ENCODE data around the gene KIF21A.
A peak's percentile ranks its signal among the peaks of the same experiment; 100 is the strongest.

KIF21A gene

GRCh38 chr12:39451977-39452376 is 9.1 kb upstream of the KIF21A start:
- H3K27me3 Mint-ChIP-seq = no peaks in the 10 kb centered on the region
- H3K4me1 Mint-ChIP-seq (ENCODE audit: low read depth in 2 of 2) = no peaks in the 10 kb centered on the region
- no peak overlapping the region for H3K27ac Mint-ChIP-seq
- H3K4me3 Mint-ChIP-seq = no peak overlapping the region
- DNase-seq (no peak), ATAC-seq (replicated peaks) (no peak)
- no peaks in the 10 kb centered on the region for H3K36me3 Mint-ChIP-seq (ENCODE audit: insufficient read depth)
- H3K9me3 Mint-ChIP-seq = no peaks in the 10 kb centered on the region

DNA sequence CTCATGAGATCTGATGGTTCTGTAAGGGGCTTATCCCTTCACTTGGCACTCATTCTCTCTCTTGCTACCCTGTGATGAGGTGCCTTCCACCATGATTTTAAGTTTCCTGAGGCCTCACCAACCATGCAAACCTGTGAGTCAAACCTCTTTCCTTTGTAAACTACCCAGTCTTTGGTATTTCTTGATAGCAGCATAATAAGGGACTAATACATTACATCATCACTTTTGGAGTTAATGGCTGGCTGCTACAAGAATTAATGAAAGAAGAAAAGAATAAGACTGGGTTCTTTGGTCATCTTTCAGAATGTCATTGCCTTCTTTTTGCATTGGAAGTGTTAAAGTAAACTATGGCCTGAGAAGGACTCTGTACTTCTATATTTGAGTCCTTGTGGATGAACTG is 5.1 kb upstream of the KIF21A start:
- Mint-ChIP-seq H3K36me3 (ENCODE audit: insufficient read depth) (peaks cover 6% of the 10 kb centered on the region), H3K9me3 (no peaks in the 10 kb centered on the region), H3K27me3 (no peaks in the 10 kb centered on the region), H3K27ac (no peak overlapping the region), H3K4me3 (no peak overlapping the region), H3K4me1 (ENCODE audit: low read depth in 2 of 2) (peaks cover 4 to 8% of the 10 kb centered on the region in 2 donors)
- ATAC-seq (replicated peaks) (no peak), DNase-seq (no peak)

DNA sequence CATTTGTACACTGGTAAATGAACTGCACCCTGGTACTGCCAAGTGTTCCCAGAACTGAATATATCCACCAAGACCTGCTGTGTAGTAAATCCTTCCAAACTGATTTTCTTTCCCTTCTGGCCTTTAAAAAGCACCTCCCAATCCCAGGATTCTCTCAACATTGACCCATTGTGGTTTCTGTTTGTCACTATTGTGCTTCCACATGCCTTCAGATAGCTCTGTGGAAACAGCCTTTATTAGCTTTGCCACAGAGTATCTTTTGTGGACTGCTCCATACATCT is 949 bp upstream of the KIF21A start:
- ATAC-seq (replicated peaks) = no peak

GRCh38 chr12:39442831-39443080 is 164 bp downstream of the KIF21A start:
- H3K36me3 Mint-ChIP-seq (ENCODE audit: insufficient read depth) = peaks cover 16% of the 10 kb centered on the region
- no peaks in the 10 kb centered on the region for H3K27me3 Mint-ChIP-seq
- H3K27ac Mint-ChIP-seq = peak overlapping the region; percentile 88 to 94
- no peak for ATAC-seq (replicated peaks)
- no peak for DNase-seq
- H3K4me3 Mint-ChIP-seq = peak overlapping the region; percentile 88 to 95
- no peaks in the 10 kb centered on the region for H3K9me3 Mint-ChIP-seq
- peaks cover 15 to 27% of the 10 kb centered on the region in 2 donors for H3K4me1 Mint-ChIP-seq (ENCODE audit: low read depth in 2 of 2)

More for the DNA sequence above, 949 bp upstream of the KIF21A start:
- Mint-ChIP-seq H3K4me3 (peak overlapping the region; percentile 88 to 95), H3K4me1 (ENCODE audit: low read depth in 2 of 2) (peaks cover 15 to 21% of the 10 kb centered on the region in 2 donors), H3K9me3 (no peaks in the 10 kb centered on the region), H3K27ac (peak overlapping the region; percentile 88 to 94), H3K36me3 (ENCODE audit: insufficient read depth) (peaks cover 16% of the 10 kb centered on the region), H3K27me3 (no peaks in the 10 kb centered on the region)
- no peak for DNase-seq

- Mint-ChIP-seq H3K4me3 (peak overlapping the region; percentile 88 to 95), H3K27me3 (no peaks in the 10 kb centered on the region), H3K36me3 (ENCODE audit: insufficient read depth) (peaks cover 16% of the 10 kb centered on the region), H3K27ac (peak overlapping the region; percentile 88 to 94), H3K4me1 (ENCODE audit: low read depth in 2 of 2) (peaks cover 15 to 27% of the 10 kb centered on the region in 2 donors), H3K9me3 (no peaks in the 10 kb centered on the region)
- peak; percentile 21 to 43 (median 33) for DNase-seq
- ATAC-seq (replicated peaks) = peak; percentile 0
Observed at GRCh38 chr12:39441963-39442830, 723 bp downstream of the KIF21A start.

DNA sequence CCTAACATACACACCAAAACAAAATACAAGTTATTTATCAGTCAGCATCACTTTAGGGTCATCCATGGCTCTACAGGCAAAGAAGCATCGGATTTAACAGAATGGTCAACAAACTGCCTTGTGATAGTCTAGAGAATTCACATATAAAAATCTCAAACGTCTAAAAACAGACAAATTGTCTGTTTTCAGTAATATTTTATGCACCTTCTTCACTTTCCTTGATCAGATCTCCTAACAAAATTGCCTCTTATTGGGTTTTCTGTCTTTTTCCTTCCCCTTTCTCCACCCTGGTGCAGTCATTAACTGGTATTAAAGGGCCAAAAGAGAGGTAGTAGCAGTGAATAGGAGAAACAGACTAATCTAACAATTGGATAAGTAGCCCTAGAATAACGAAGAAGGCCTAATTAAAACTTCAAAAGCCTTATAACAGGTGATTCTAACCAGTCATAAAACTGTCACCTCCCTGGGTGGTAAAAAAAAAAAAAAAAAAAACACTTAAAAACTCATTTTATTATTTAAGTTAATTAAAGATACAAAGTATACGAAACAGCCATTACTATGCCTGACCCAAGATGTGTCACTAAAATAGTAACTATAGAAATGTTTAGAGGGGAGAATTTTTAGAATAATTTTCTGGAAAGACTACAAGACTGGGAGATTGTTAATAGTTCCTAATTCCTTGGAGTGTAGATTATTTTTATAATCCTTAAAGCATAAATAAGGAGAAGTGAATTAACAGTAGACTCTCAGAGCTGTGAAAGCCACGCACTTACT is 1.5 kb downstream of the KIF21A start:
- H3K4me1 Mint-ChIP-seq (ENCODE audit: low read depth in 2 of 2) = peaks cover 15 to 27% of the 10 kb centered on the region in 2 donors
- H3K27ac Mint-ChIP-seq = peak overlapping the region in 1 of 2 donors; percentile 94
- H3K4me3 Mint-ChIP-seq = peak overlapping the region; percentile 88 to 95
- H3K27me3 Mint-ChIP-seq = no peaks in the 10 kb centered on the region
- no peak for DNase-seq
- ATAC-seq (replicated peaks) = no peak
- H3K36me3 Mint-ChIP-seq (ENCODE audit: insufficient read depth) = peaks cover 16% of the 10 kb centered on the region
- H3K9me3 Mint-ChIP-seq = no peaks in the 10 kb centered on the region

- ATAC-seq (replicated peaks) = no peak
- DNase-seq = no peak
- peak overlapping the region; percentile 56 to 88 for H3K4me3 Mint-ChIP-seq
- peaks cover 16% of the 10 kb centered on the region for H3K36me3 Mint-ChIP-seq (ENCODE audit: insufficient read depth)
- H3K27me3 Mint-ChIP-seq = no peaks in the 10 kb centered on the region
- H3K4me1 Mint-ChIP-seq (ENCODE audit: low read depth in 2 of 2) = peaks cover 15 to 27% of the 10 kb centered on the region in 2 donors
- H3K9me3 Mint-ChIP-seq = no peaks in the 10 kb centered on the region
- H3K27ac Mint-ChIP-seq = no peak overlapping the region
Observed at GRCh38 chr12:39440781-39441180, 2.1 kb downstream of the KIF21A start.

DNA sequence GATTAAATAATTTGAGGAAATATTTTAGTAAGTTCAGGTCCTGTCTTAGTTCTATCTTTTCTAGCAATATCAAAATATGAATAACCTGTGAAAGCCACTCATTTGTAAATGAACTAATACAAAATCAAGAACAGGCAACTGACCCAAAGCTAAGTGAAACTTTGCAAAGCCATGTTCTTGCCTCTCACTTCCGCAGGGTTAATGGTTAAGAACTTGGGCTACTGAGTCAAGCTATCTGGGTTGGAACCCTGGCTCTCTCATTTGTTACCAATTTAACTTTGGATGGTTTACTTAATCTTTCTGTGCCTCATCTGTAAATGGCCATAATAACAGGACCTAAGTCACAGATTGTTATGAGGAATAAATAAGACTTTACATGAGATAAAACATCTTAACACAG is 2.8 kb downstream of the KIF21A start:
- ATAC-seq (replicated peaks) (no peak), DNase-seq (no peak)
- Mint-ChIP-seq H3K27me3 (no peaks in the 10 kb centered on the region), H3K27ac (no peak overlapping the region), H3K36me3 (ENCODE audit: insufficient read depth) (peaks cover 16% of the 10 kb centered on the region), H3K4me3 (no peak overlapping the region), H3K4me1 (ENCODE audit: low read depth in 2 of 2) (peaks cover 15 to 27% of the 10 kb centered on the region in 2 donors), H3K9me3 (no peaks in the 10 kb centered on the region)

DNA sequence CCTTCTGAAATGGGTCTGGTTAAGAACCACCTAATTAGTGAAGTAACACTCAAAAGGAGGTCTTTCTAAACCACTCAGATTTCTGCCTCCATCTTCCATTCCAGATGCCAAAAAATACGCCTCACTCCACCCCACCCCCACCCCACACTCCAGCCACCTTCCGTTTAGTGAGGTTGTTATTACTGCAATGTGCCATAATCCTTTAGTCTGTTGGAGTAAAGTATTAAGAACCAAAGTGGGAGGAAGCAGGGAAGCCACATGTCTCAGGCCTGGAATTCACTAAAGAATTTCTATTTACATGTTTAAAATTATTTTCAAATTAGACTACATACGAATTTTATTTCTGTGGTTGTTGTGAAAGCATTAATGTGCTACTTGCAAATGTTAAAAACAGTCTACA is 7.4 kb downstream of the KIF21A start:
- H3K9me3 Mint-ChIP-seq = no peaks in the 10 kb centered on the region
- no peak overlapping the region for H3K27ac Mint-ChIP-seq
- peaks cover 4 to 10% of the 10 kb centered on the region in 2 donors for H3K4me1 Mint-ChIP-seq (ENCODE audit: low read depth in 2 of 2)
- H3K36me3 Mint-ChIP-seq (ENCODE audit: insufficient read depth) = no peaks in the 10 kb centered on the region
- H3K27me3 Mint-ChIP-seq = no peaks in the 10 kb centered on the region
- no peak overlapping the region for H3K4me3 Mint-ChIP-seq
- no peak for ATAC-seq (replicated peaks)
- DNase-seq = no peak

GRCh38 chr12:39431797-39432196 is 11.1 kb downstream of the KIF21A start:
- H3K36me3 Mint-ChIP-seq (ENCODE audit: insufficient read depth) = no peaks in the 10 kb centered on the region
- peaks cover 10 to 26% of the 10 kb centered on the region in 2 donors for H3K4me1 Mint-ChIP-seq (ENCODE audit: low read depth in 2 of 2)
- no peak for ATAC-seq (replicated peaks)
- no peaks in the 10 kb centered on the region for H3K9me3 Mint-ChIP-seq
- H3K27ac Mint-ChIP-seq = no peak overlapping the region
- no peak overlapping the region for H3K4me3 Mint-ChIP-seq
- DNase-seq = no peak
- no peaks in the 10 kb centered on the region for H3K27me3 Mint-ChIP-seq

GRCh38 chr12:39431002-39431796 is 11.7 kb downstream of the KIF21A start:
- peaks cover 10 to 28% of the 10 kb centered on the region in 2 donors for H3K4me1 Mint-ChIP-seq (ENCODE audit: low read depth in 2 of 2)

GRCh38 chr12:39429809-39430208 is 13.1 kb downstream of the KIF21A start:
- peak overlapping the region; percentile 1 to 37 for H3K4me3 Mint-ChIP-seq
- H3K9me3 Mint-ChIP-seq = no peaks in the 10 kb centered on the region
- no peaks in the 10 kb centered on the region for H3K36me3 Mint-ChIP-seq (ENCODE audit: insufficient read depth)
- H3K27me3 Mint-ChIP-seq = no peaks in the 10 kb centered on the region
- no peak for DNase-seq
- H3K27ac Mint-ChIP-seq = peak overlapping the region; percentile 5 to 9
- peaks cover 11 to 30% of the 10 kb centered on the region in 2 donors for H3K4me1 Mint-ChIP-seq (ENCODE audit: low read depth in 2 of 2)
- ATAC-seq (replicated peaks) = no peak

More at GRCh38 chr12:39431002-39431796, 11.7 kb downstream of the KIF21A start:
- Mint-ChIP-seq H3K9me3 (no peaks in the 10 kb centered on the region), H3K4me3 (no peak overlapping the region), H3K27ac (no peak overlapping the region), H3K27me3 (no peaks in the 10 kb centered on the region), H3K36me3 (ENCODE audit: insufficient read depth) (no peaks in the 10 kb centered on the region)
- ATAC-seq (replicated peaks) (no peak), DNase-seq (no peak)

GRCh38 chr12:39427360-39427808 is 15.5 kb downstream of the KIF21A start:
- Mint-ChIP-seq H3K4me1 (ENCODE audit: low read depth in 2 of 2) (peaks cover 9 to 30% of the 10 kb centered on the region in 2 donors), H3K36me3 (ENCODE audit: insufficient read depth) (no peaks in the 10 kb centered on the region), H3K27ac (peak overlapping the region; percentile 5 to 44), H3K9me3 (no peaks in the 10 kb centered on the region), H3K4me3 (no peak overlapping the region), H3K27me3 (no peaks in the 10 kb centered on the region)
- DNase-seq (no peak), ATAC-seq (replicated peaks) (peak; percentile 69)

Data from effector memory CD8-positive, alpha-beta T cell (primary cell).